H1 (cell line): ENCODE results near the gene APOBEC2.

ENCODE experiments used
- EP300 ChIP-seq, 2 experiments: IDR thresholded peaks; 1 replicate in 1 of 2; 2 replicates in 1 of 2; pipeline ENCODE4 v1.6.1; 2011 to 2012; ENCODE audit warnings: low read depth in 2 of 2, low read length in 2 of 2, mild to moderate bottlenecking in 2 of 2, borderline replicate concordance in 1 of 2, inconsistent platforms in 1 of 2, moderate library complexity in 1 of 2
- RXRA ChIP-seq: IDR thresholded peaks from 2 replicates; pipeline ENCODE4 v1.6.1; 2011; ENCODE audit warnings: low read depth, mild to moderate bottlenecking, low read length, moderate library complexity; ENCODE audit not compliant: insufficient read depth
- SUZ12 ChIP-seq: fragments of 200-600 bp; sonication (generic); IDR thresholded peaks from 2 replicates; pipeline ENCODE4 v1.6.1; 2012; ENCODE audit warnings: mild to moderate bottlenecking, inconsistent platforms, low read length, moderate library complexity, mixed read lengths
- TAF7 ChIP-seq: optimal IDR thresholded peaks from 2 replicates; pipeline ENCODE3; 2011; ENCODE audit warnings: low read depth, mild to moderate bottlenecking, inconsistent platforms, low read length, moderate library complexity, borderline replicate concordance
- TCF12 ChIP-seq: IDR thresholded peaks from 2 replicates; pipeline ENCODE4 v1.6.1; 2011; ENCODE audit warnings: low read depth, mild to moderate bottlenecking, low read length
- TEAD4 ChIP-seq: IDR thresholded peaks from 2 replicates; pipeline ENCODE4 v1.6.1; 2012; ENCODE audit warnings: low read depth, low read length, inconsistent platforms, mixed read lengths
- YY1 ChIP-seq: IDR thresholded peaks from 2 replicates; pipeline ENCODE4 v1.6.1; 2011; ENCODE audit warnings: low read depth, mild to moderate bottlenecking, low read length
- TF ChIP-seq, protein P1 (sequence below), 3 experiments: IDR thresholded peaks; 1 replicate in 2 of 3; 2 replicates in 1 of 3; pipeline versions ENCODE4 v1.5.1 to v1.6.1; 2011; ENCODE audit warnings: low read length in 3 of 3, mild to moderate bottlenecking in 3 of 3, inconsistent platforms in 2 of 3, low read depth in 1 of 3, moderate library complexity in 1 of 3; ENCODE audit not compliant: insufficient read depth in 1 of 3; ENCODE audit errors: control extremely low read depth in 1 of 3
- TF ChIP-seq, protein P2 (sequence below): IDR thresholded peaks from 2 replicates; pipeline ENCODE4 v1.6.1; 2011; ENCODE audit warnings: low read depth, mild to moderate bottlenecking, low read length; ENCODE audit not compliant: insufficient read depth
- TF ChIP-seq, protein P3 (sequence below): IDR thresholded peaks from 2 replicates; pipeline ENCODE4 v1.6.1; 2011; ENCODE audit warnings: low read length, improper control_type of control experiment

DNA sequence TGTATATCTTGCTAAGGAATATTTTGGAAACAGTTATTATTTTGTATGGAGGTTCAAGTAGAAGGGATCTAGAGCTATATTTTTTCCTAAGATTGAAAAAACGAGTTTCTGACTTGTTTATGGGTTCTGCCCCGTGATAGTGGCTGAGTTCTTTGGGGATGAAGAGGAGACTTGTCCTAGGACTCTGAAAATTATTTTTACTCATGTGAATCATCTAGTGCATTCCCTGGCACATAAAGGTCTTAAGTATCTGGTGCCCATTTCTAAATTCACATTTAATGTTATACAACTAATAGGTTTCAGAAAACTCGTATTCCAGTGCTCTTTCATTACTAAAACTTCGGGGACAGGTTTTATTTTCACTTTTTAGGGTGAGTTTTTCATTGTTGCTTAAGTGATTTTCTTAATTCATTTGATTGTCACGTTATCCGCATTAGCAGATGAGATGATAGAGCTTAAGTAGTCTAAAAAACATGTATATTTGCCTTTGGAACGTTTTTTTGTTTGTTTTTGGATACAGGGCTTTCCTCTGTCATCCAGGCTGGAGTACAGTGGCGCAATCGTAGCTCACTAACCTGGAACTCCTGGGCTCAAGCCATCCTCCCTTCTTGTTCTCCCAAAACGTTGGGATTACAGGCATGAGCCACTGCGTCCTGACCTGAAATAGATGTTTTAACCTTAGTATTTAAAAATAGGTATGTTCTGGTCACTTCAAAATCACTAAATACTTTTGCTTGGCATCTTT lies 21.9 kb downstream of the APOBEC2 start:
- TF ChIP-seq TCF12: no peak
- TF ChIP-seq YY1: no peak
- TF ChIP-seq, protein P1, sequence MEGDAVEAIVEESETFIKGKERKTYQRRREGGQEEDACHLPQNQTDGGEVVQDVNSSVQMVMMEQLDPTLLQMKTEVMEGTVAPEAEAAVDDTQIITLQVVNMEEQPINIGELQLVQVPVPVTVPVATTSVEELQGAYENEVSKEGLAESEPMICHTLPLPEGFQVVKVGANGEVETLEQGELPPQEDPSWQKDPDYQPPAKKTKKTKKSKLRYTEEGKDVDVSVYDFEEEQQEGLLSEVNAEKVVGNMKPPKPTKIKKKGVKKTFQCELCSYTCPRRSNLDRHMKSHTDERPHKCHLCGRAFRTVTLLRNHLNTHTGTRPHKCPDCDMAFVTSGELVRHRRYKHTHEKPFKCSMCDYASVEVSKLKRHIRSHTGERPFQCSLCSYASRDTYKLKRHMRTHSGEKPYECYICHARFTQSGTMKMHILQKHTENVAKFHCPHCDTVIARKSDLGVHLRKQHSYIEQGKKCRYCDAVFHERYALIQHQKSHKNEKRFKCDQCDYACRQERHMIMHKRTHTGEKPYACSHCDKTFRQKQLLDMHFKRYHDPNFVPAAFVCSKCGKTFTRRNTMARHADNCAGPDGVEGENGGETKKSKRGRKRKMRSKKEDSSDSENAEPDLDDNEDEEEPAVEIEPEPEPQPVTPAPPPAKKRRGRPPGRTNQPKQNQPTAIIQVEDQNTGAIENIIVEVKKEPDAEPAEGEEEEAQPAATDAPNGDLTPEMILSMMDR (IDR thresholded peaks at IDR 0.05; ENCODE audit: control extremely low read depth in 1 of 3, insufficient read depth in 1 of 3, low read depth in 1 of 3, low read length in 3 of 3): no peak
- TF ChIP-seq, protein P2, sequence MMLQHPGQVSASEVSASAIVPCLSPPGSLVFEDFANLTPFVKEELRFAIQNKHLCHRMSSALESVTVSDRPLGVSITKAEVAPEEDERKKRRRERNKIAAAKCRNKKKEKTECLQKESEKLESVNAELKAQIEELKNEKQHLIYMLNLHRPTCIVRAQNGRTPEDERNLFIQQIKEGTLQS: no peak
- TF ChIP-seq, protein P3, sequence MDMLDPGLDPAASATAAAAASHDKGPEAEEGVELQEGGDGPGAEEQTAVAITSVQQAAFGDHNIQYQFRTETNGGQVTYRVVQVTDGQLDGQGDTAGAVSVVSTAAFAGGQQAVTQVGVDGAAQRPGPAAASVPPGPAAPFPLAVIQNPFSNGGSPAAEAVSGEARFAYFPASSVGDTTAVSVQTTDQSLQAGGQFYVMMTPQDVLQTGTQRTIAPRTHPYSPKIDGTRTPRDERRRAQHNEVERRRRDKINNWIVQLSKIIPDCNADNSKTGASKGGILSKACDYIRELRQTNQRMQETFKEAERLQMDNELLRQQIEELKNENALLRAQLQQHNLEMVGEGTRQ: no peak
- TF ChIP-seq SUZ12: no peak
- no peak for TF ChIP-seq TAF7
- no peak for TF ChIP-seq RXRA
- no peak for TF ChIP-seq EP300 (IDR thresholded peaks at IDR 0.05; ENCODE audit: borderline replicate concordance in 1 of 2, low read depth in 2 of 2, low read length in 2 of 2)
- no peak for TF ChIP-seq TEAD4
